Cardiac fibroblast (primary cell): ENCODE results near the gene INPP5A.

Experiments used
- DNase-seq, 2 donors: peaks; one replicate each; pipeline versions ENCODE4 v3.0.0 to v3.0.0-alpha.2; 2010; ENCODE audit warnings: low read depth in 2 of 2
- H3K4me3 ChIP-seq, 2 donors: replicated peaks in 1 of 2; 1 replicate in 1 of 2; 2 replicates in 1 of 2; pipeline ENCODE4 v1.5.1; 2011; ENCODE audit warnings: low read depth in 2 of 2, low read length in 2 of 2, mild to moderate bottlenecking in 2 of 2, moderate library complexity in 1 of 2
- TF ChIP-seq, protein P1 (sequence below): IDR thresholded peaks from one replicate; pipeline ENCODE4 v1.5.1; 2011; ENCODE audit warnings: low read depth, mild to moderate bottlenecking, low read length, inconsistent platforms

The INPP5A gene

DNA sequence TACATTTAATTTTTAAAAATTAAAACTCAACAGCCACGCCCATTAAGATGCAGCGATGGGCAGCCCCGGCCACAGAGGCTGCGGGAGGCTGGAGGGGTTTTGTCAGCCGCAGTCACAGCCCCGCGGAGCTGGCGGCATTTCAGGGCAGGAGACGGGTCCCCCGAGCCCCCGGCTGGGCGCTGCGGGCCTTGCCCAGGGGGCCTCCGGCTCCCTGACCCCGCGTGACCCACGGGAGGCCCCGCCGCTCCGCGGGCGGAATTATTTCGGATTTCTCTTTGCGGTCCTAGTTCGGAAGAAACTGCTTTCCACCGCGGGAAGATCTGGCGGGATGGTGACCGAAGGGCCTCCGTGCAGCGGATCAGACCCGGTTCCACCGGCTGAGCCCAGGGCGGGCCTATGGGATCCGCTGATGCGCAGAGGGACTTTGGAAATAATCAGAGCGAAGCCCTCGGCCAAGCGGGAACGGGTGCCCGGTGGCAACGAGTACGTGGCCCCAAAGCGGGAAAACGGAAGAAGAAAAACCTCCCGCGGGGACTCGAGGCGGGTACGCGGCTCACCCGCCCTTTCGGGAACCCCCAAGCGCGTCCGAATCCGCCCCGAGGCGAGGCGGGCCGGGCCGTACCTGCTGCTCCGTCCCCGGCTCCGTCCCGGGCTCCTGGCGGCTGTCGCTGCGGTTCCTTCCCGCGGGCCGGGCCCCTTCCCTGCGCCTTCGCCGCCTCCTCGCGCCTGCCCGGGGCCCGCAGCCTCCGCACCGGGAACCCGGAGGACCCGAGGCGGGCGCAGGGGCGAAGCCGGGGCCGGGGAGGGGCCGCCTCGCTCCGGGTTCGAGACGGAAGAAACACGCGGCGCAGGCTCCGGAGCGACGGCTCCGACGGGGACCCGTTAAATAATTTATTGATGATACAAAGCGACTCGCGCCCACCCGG, 246.6 kb downstream of the INPP5A start:
- DNase-seq, result no peak
- no peak overlapping the region for H3K4me3 ChIP-seq
- TF ChIP-seq, protein P1, sequence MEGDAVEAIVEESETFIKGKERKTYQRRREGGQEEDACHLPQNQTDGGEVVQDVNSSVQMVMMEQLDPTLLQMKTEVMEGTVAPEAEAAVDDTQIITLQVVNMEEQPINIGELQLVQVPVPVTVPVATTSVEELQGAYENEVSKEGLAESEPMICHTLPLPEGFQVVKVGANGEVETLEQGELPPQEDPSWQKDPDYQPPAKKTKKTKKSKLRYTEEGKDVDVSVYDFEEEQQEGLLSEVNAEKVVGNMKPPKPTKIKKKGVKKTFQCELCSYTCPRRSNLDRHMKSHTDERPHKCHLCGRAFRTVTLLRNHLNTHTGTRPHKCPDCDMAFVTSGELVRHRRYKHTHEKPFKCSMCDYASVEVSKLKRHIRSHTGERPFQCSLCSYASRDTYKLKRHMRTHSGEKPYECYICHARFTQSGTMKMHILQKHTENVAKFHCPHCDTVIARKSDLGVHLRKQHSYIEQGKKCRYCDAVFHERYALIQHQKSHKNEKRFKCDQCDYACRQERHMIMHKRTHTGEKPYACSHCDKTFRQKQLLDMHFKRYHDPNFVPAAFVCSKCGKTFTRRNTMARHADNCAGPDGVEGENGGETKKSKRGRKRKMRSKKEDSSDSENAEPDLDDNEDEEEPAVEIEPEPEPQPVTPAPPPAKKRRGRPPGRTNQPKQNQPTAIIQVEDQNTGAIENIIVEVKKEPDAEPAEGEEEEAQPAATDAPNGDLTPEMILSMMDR, result no peak

DNA sequence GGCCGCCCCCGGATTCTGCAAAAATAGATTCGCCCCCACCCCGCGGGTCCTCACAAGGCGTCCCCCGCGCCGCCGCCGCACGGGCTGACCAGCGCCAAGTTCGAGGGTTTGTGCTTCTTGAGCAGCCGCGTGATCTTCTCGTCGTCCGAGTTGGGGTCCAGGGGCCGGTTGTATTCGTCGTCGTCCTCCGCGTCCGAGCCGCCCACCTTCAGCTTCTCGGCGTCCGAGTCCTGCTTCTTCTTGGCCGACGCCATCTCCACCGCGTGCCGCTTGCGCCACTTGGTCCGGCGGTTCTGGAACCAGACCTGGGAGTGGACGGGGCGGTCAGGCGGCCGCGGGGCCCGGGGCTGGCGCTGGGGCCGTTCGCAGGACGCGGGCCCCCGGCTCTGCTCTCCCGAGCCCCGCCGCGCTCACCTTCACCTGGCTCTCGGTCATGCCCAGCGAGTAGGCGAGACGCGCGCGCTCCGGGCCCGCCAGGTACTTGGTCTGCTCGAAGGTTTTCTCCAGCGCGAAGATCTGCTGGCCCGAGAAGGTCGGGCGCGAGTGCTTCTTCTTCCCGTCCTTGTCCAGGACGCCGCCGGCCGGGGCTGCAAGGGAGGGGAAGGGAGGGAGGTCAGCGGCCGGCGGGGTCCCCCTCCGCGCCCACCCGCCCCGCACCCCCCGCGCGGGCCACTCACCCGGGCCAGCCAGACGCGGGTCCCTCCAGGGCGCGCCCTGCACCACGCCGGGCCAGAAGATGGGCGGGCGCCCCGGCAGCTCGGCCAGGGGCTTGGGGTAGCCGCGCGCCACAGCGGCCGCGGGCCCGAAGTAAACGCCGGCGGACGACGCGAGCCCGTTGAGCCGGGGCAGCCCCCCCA, 247.5 kb downstream of the INPP5A start:
- TF ChIP-seq, protein P1, result no peak
- DNase-seq, result no peak
- no peak overlapping the region for H3K4me3 ChIP-seq

DNA sequence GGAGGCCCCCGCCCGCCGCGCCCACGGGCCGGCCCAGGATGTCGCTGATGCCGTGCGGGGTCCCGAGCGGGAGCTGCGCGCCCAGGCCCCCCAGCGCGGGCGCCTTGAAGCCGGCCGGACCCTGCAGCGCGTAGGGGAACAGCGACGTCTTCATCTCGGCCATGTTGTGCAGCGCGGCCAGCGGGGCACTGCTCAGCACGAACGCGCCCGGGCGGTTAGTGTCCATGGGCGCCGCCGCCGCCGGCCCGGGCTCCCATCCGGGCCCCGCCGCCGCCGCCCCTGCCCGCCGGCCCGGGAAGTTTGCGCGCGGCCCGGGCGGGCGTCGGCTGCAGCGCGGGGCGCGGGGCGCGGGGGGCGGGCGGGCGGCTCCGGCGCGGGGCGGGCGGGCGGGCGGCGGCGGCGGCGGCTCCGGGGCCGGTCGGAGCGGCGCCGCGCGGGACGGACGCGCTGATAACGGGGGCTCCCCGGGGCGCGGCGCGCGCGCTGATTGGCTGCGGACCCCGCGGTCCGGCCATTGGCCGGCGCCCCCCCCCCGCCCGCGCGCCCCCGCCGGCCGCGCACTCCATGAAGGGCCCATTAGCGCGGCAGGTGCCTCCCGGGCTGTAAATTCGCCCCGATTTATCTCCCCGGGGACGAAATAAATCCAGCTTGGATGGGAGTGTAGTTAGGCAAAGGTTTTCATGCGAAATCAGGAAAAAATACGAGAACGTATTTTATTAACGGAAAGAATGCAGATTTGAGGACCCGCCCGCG, 248.3 kb downstream of the INPP5A start, which contains the start of gene NKX6-2:
Gene NKX6-2, minus strand, starts transcription at position 425 of the 753 bp plus-strand sequence. Its CDS starts 199 bp downstream, at position 226.
- no peak within 1 kb of the TSS for H3K4me3 ChIP-seq
- DNase-seq, result no peak
- TF ChIP-seq, protein P1, result no peak

DNA sequence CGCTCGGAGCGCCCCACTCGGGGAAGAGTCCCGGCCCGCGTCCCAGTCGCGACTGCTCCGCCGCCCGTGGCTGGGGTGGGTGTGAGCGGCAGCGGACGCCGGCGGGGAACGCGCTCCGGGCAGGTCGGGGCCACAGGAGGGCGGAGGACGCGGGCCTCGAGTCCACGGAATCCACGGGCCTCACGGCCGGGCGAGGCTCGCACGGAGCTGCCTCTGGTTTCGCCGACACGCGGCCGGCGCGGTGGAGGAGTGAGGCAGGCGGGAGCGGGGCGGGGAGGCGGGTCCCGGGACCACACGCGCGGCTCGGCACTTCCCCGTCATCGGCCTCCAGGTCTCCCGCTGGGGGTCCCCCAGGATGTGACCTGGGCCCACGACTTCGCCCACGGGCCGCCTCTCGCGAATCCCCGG, 248.9 kb downstream of the INPP5A start:
- H3K4me3 ChIP-seq, result no peak overlapping the region
- TF ChIP-seq, protein P1, result no peak

DNA sequence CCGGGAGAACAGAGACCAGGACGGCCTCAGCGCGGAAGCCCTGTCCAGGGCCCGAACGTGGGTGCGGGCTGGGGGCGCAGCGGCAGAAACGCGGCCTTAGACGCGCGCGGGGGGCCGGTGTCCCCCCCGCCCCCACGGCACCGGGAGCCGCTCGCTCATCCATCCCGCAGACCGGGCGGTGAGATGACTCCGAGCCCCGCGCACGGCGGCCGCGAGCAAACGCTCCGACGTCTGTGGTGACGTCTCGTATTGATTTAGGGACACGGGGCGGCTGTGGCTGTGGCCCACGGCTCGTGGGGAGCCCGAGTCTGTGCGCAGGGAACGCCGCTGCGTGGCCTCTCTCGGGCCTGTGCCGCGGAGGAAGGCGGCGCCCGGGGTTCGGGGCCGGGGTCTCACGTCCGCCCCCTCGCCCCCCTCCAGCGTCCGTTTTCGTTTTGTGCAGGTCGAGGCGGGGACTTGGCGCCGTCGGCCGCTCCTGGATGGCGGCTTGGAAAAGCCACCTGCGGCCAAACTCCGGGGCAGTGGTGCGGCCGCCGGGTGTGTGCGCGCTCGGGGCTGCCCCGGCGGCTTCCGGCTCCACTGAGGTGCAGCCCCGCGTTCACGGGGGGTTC, 249.4 kb downstream of the INPP5A start:
- H3K4me3 ChIP-seq, result no peak overlapping the region
- DNase-seq, result no peak
- TF ChIP-seq, protein P1, result no peak

More for the DNA sequence above, 248.9 kb downstream of the INPP5A start:
- no peak for DNase-seq
